GM19239 (cell line): ENCODE data around the gene TMC8.

Source experiments
- DNase-seq: peaks from one replicate; pipeline ENCODE4 v3.0.0; 2011; ENCODE audit warnings: low spot score; ENCODE audit not compliant: insufficient read length
- FAIRE-seq: peaks from 2 replicates; lab custom pipeline; 2011; peaks lifted over from hg19 to GRCh38; lab: Jason Lieb, UNC

TMC8 gene

GRCh38 chr17:78173097-78173715 lies 42.6 kb downstream of the TMC8 start:
- FAIRE-seq, result peak; percentile 65

GRCh38 chr17:78174346-78174869 lies 43.8 kb downstream of the TMC8 start:
- DNase-seq (no peak), FAIRE-seq (no peak)

More at GRCh38 chr17:78173097-78173715, 42.6 kb downstream of the TMC8 start:
- DNase-seq, result peak; percentile 65

- no peak for FAIRE-seq
- DNase-seq, result no peak
Measured at GRCh38 chr17:78174870-78175642, 44.5 kb downstream of the TMC8 start.

- FAIRE-seq (no peak), DNase-seq (no peak)
Measured at GRCh38 chr17:78175643-78175981, 45.0 kb downstream of the TMC8 start.

- peak; percentile 11 for FAIRE-seq
- DNase-seq, result no peak
Measured at GRCh38 chr17:78176548-78177025, 46.0 kb downstream of the TMC8 start.

GRCh38 chr17:78179372-78179771 lies 48.8 kb downstream of the TMC8 start:
- FAIRE-seq, result no peak
- DNase-seq, result no peak

- DNase-seq, result no peak
- no peak for FAIRE-seq
Measured at GRCh38 chr17:78180083-78180482, 49.5 kb downstream of the TMC8 start.

GRCh38 chr17:78180508-78180907 lies 49.9 kb downstream of the TMC8 start:
- FAIRE-seq, result no peak
- DNase-seq, result no peak

- no peak for FAIRE-seq
- DNase-seq, result no peak
Measured at GRCh38 chr17:78182504-78182903, 51.9 kb downstream of the TMC8 start.

- DNase-seq (no peak), FAIRE-seq (no peak)
Measured at GRCh38 chr17:78183916-78184315, 53.3 kb downstream of the TMC8 start.

GRCh38 chr17:78184351-78184750 lies 53.8 kb downstream of the TMC8 start:
- DNase-seq (no peak), FAIRE-seq (no peak)

GRCh38 chr17:78184868-78185267 lies 54.3 kb downstream of the TMC8 start:
- no peak for DNase-seq
- no peak for FAIRE-seq

GRCh38 chr17:78185981-78186691 lies 55.6 kb downstream of the TMC8 start:
- FAIRE-seq, result peak; percentile 44
- DNase-seq, result no peak

GRCh38 chr17:78186692-78187595 lies 56.4 kb downstream of the TMC8 start, which contains the start of the genes AFMID and TK1:
Gene AFMID, plus strand, starts transcription at chr17:78187362. Its CDS starts 9 bp downstream, at chr17:78187371.
Gene TK1, minus strand, starts transcription at chr17:78187052. Its CDS starts 58 bp downstream, at chr17:78186994.
- FAIRE-seq, result peak; percentile 93
- peak; percentile 98 for DNase-seq
